Measurements from ENCODE around the gene MECR. TPM values are rescaled to one million over a fixed set of nuclear protein-coding genes. Genes with fewer than 3 reads are reported as not detected.

Gene MECR
- total and polyA plus RNA-seq, 2 experiments from 2014 or later, result 25.7 to 32.3 TPM

- peaks cover 24% of the 10 kb centered on the region for H3K36me3 ChIP-seq (ENCODE audit: insufficient read depth)
Observed at GRCh38 chr1:29213055-29213454, 17.7 kb downstream of the MECR start.

More at GRCh38 chr1:29213055-29213454, 17.7 kb downstream of the MECR start:
- no peak for TF ChIP-seq ZNF462 (CRISPR knock-in tag; IDR thresholded peaks at IDR 0.05)
- no peak for TF ChIP-seq ZNF114 (CRISPR knock-in tag; IDR thresholded peaks at IDR 0.05)
- H3K27me3 ChIP-seq (ENCODE audit: insufficient read depth), result no peaks in the 10 kb centered on the region
- H3K4me1 ChIP-seq (ENCODE audit: insufficient read depth), result no peaks in the 10 kb centered on the region
- Mint-ChIP-seq H3K4me3 (no peak overlapping the region), H3K27me3 (ENCODE audit: insufficient read depth, low read depth, poor library complexity) (peaks cover 8% of the 10 kb centered on the region), H3K27ac (no peak overlapping the region), H3K9me3 (no peaks in the 10 kb centered on the region; the same call in 2 of the 3 replicates), H3K4me1 (no peaks in the 10 kb centered on the region), H3K36me3 (ENCODE audit: low read depth) (peaks cover 48% of the 10 kb centered on the region)
- no peak overlapping the region for H3K4me2 ChIP-seq
- H3K79me2 ChIP-seq (replicated peaks; ENCODE audit: insufficient read depth), result no peaks in the 10 kb centered on the region
- H2AFZ ChIP-seq, result no peak overlapping the region
- H3K9me2 ChIP-seq (ENCODE audit: insufficient read depth), result no peaks in the 10 kb centered on the region
- ATAC-seq (no peak), DNase-seq (ENCODE audit: low spot score) (no peak)
- H3F3A ChIP-seq (replicated peaks; ENCODE audit: low read depth), result no peaks in the 10 kb centered on the region
- no peak overlapping the region for H3K27ac ChIP-seq (ENCODE audit: low read depth)
- H3K4me3 ChIP-seq, result no peak overlapping the region
- H4K20me1 ChIP-seq (replicated peaks; ENCODE audit: insufficient read depth), result no peaks in the 10 kb centered on the region
